AG08396 (cell line): ENCODE measurements around the gene FOXS1.
"Not testable (repeated sequence)": the region's sequence is repeated elsewhere in the genome, so short reads cannot be mapped to it uniquely, and the experiment has no call there.

Experiments used
- DNase-seq: peaks from one replicate; pipeline ENCODE4 v3.0.0; 2012; ENCODE audit warnings: low spot score, mixed read lengths

FOXS1 gene

DNA sequence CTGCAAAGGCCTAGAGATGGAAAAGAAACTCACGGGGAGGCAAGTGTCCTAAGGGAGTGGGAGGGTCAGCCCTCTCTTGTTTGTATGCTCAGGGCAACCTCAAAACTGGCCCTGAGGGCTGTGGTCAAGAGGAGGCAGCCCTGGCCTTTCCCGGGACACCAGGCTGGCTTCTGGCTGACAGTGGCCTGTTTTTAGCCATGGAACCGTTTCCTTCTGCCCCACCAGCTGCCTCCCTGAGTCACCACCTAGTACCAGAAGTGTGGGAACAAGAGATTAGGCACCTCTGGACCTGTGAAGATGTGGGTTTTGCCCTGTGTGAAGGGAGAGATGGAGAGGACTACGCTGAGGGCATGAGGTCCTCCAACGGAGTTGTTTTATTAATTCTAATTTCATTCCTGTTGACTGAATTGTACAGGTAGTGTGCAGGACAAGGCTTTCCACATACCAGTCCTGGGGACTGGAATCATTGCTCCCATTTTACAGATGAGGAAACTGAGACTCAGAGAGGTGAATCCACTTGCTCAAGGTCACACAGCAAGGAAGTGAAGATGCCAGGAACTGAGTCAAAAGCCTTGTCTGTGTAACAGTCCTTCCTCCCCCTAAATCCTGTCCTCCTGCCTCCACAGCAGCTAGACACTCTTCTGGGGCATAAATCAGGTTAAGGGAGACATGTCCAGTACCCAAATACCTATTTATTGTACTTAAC lies 5.5 kb downstream of the FOXS1 start:
- DNase-seq: no peak

DNA sequence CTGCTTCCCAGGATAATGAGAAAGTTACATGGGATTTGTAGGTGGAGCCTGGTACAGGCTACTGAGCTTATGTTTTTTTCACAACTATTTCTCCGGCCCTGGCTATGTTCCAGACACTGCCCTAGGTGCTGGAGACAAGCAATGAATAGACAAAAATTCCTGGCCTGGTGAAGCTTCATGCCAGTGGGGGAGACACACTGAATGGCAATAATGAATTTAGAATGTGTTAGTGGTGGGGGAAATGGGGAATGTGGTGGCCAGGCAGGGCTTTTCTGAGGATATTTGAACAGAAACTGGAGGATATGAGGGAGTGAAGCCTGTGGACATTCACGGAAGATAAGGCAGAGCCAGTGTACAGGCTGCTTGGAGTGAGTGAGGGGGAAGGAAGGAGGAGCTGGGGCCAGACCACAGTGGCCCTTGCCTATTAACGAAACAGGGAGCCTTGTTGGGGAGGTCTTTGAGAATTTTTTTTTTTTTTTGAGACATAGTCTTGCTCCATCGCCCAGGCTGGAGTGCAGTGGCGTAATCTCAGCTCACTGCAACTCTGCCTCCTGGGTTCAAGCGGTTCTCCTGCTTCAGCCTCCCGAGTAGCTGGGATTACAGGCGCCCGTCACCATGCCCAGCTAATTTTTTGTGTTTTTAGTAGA lies 6.6 kb downstream of the FOXS1 start:
- DNase-seq: no peak

DNA sequence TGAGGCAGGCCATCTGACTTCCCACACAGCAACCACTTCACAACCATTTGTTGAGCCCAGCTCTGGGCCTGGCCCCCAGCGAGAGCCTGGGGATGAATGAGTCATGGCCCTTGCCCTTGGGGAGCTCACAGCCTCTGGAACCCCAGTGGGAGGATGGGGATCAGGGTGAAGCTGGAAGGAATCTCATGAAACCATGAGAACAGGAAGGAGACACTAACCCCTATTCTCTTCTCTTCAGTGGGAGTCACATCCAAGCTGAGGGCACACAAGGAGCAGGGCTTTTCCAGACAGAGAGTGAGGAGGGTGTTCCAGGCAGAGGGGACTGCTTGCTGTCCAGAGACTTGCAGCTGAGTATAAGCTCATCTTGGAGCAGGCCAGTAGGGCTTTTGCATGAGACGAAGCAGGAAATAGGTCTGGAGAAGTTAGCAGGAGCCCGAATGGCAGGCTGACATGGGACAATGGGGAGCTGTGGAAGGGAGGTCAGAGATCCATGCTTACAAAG lies 7.5 kb downstream of the FOXS1 start:
- DNase-seq: no peak

DNA sequence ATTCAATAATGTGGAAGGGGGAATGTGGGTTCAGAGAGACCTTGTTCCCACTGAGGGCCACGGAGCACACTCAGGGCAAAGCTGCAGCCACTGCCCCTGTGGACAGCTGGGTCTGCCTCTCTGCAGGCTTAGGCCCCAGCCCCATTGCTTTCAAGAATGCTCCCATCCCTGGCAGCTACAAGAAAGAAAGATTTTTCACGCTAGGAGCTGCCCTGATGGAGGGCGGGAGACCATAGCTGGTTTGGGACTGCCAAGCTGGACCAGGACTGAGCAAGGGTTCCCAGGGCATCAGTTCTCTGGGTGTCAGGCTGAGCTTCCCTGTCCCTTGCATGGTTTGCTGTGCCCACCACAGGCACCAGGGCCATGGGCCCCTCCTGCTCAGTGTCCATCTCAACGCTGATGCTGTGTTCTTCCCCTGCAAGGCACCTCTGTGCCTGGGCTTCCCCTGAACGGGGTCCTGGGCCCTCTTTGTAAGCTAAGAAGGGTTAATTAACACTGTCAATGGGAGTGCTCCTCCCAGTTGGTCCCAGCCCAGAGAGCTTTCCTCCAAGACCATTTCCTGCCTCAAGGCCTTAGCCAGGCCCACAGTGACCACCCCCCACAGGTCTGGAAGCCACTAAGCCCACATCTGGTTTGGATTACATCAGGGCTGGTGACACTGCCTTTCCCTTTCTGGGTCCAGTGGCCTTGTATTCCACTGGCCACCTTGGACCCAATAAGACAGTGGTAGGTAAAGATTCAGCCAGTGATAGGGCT lies 8.4 kb downstream of the FOXS1 start:
- DNase-seq: no peak

DNA sequence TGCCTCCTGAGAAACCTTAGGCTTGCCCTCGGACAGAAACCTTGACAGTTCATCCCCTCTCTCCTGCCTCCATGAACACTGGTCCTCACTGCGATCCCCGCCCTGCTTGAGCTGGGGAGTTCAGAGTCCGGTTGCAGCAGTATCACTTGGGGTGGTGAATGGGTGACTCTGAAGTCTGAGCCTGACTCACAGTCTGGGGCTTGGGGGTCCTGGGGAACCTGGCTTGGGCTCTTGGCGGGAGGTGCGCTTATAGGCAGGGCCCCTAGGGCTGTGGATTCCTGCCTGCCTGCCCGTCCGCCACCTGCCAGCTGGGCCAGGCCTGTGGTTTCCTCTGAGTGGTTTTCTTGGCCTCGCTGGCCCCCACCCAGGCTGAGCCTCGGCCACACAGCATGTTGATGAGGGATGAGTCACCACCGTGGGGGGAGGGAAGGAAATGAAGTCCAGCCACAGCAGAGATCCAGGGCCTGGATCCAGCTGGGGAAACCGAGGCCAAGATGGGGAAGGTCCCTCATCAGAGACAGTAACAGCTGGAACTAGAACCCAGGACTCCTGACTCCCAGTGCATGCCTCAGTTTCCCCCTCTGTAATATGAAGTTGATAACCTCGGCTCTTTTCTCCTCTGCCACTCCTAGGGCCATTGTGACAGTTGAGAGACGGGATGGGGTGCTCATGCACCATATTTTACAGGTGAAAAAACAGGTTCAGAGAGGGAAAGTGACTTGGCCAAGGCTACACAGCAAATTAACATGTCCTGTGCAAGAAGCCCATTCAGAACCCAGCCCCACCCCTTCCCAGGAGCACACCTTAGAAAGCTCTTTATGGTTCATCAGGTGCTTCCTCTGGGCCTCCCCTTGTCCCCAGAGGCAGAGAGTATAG lies 9.2 kb downstream of the FOXS1 start:
- DNase-seq: peak; percentile 92

DNA sequence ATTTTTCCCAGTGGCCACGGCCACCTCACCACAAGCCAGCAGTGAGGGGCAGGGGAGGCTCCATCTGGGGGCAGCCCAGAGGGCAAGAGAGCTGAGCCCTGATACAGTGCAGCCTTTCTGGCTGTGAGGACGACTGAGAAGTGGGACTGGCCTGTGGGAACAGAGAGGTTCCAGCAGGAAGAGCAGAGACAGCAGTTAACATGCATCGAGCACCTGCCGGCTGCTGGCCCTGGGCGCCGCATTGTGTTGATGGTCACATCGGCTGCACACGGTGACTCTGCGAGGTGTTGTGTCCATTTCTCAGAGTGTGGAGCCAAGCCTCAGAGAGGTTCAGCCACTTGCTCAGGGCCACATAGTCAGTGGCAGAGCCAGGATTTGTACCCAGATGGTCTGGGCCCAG lies 9.8 kb downstream of the FOXS1 start:
- DNase-seq: no peak

DNA sequence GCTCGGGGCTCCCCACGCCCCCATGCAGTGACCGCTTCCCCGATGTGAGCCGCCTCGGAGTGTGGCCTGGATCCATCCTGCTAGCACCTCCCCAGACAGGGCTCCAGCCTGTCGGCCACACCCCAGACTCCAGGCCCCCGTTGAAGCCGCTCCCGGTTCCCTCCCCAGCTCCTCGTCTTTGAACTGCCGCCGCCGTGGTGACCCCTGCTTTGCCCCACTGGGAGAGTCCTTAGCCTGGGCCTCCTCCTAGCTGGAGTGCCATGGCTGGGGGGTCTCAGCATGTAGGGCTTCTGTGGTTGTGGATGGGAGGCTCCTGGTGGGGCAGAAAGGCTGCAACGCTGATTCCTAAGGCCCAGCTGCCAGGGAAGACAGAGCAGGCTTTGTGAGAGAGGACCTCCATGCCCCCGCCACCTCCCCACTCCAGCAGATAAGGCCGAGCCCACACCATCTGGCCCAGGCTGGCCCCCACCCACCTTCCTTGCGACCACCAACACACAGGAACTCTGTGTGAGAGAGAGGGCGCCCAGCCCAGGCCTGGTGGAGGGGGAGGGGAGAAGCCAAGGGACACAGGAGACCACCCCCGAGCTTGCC lies 11.4 kb downstream of the FOXS1 start:
- DNase-seq: no peak

DNA sequence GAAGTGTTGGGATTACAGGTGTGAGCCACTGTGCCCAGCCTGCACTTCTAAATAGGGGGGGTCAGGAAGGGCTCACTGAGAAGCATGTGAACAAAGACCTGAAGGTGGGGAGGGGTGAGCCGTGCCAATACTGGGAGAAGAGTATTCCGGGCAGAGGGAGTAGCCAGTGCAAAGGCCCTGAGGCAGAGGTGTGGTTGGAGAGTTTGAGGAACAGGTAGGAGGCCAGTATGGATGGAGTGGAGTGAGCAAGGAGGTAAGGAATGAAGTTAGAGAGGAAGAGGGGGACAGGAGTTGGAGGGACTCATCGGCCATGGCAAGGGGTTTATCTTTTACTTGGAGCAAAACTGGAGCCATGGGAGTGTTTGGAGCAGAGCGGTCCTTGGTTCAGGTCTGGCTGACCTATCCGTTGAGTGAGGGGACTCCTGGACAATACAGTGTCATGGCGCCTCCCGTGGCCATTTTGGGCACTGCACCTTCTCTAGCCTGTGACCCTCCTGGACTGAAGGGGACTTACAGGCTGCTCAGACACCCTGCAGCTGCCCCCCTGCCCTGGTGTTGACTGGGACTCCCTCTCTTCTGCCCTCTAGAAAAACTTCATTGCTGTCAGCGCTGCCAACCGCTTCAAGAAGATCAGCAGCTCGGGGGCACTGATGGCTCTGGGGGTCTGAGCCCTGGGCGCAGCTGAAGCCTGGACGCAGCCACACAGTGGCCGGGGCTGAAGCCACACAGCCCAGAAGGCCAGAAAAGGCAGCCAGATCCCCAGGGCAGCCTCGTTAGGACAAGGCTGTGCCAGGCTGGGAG lies 12.1 kb downstream of the FOXS1 start:
- peak; percentile 63 for DNase-seq

DNA sequence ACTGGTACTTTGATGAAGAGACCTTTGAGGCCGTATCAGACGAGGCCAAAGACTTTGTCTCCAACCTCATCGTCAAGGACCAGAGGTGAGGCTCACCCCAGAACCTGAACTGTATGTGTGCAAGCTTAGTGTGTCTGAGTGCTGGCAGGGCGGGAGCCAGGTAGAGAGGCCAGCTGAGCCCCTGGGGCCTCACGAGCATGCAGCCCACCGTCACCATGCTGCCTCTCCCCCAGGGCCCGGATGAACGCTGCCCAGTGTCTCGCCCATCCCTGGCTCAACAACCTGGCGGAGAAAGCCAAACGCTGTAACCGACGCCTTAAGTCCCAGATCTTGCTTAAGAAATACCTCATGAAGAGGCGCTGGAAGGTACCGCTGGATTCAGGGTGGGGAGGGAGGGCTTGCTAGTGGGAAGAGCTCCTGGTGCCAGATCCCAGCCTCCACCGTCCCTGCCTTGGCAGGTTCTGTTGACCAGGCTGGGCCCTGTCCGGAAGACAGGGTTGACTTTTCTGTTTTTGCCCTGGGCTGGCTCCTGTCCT lies 13.6 kb downstream of the FOXS1 start:
- DNase-seq: no peak

DNA sequence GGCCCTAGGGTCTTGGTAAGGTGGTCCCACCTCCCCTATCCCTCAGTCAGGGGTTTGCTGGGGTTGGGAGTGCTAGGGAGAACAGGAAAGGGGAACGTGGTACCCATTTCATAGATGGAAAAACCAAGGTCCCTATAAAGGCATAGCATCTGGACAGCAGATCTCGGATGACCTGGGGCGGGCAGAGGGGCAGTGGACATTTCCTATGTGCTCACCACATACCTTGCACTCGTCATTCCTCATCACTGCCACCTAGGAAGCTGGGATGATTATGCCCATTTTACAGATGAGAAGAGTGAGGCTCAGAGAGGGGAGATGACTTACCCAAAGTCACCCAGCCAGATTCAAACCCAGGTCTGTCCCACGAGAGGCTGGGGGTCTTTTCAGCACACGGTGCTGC lies 14.2 kb downstream of the FOXS1 start:
- no peak for DNase-seq

DNA sequence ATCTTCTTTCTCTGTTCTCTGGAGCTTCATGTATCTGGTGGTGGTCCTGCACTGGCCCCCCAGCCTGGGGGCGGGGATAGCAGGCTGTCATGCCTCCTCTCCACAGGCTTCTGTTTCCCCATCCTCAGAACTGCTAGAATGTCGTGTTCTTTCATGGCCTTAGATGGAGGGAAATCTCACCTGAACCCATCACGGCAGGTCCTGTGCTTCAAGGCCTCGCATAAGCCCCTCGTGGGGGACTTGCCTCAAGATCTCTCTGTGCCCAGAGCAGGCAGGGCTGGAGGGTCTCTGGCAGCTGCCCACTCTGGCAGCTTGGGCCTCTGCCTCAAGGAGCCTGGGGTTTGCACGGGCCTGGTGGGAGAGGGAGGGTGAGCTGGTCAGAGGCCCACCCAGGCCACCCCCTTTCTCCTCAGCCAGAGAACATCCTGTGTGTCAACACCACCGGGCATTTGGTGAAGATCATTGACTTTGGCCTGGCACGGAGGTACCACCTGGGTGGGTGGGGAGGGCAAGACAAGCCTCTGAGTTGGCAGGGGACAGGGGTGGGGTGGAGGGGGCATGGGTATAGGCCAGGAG lies 14.9 kb downstream of the FOXS1 start:
- no peak for DNase-seq

DNA sequence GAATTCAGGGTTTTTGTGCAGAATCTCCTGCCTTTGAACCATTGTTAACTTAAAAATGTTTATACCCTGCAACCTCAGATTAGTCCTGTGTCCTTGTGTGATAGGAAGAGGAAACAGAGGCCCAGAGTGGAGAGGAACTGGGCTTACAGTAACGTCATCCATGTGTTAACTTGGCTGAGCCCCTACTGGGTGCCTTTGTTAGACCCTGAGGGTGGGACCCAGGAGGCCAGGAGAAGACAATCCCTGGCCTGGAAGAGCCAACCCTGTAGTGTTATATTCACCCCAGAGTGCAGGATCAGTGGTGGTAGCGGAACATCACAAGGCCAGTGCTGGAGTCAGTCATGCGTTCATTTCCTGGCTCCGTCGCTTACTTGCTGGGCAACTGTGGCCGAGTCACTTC lies 15.7 kb downstream of the FOXS1 start:
- DNase-seq: no peak

DNA sequence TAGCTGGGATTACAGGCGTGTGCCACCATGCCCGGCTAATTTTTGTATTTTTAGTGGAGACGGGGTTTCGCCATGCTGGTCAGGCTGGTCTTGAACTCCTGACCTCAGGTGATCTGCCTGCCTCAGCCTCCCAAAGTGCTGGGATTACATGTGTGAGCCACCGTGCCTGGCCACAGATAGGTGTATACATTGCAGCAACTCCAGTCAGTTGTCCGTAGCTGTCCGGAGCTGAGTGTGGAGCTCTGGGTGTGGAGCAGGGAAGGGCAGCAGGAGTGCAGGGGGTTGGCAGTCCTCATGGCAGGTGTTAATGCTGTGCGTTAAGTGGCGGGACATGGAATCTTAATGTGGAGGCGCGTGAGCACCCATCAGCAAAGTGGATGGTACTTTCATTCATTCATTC lies 17.4 kb downstream of the FOXS1 start:
- not testable (repeated sequence) for DNase-seq

DNA sequence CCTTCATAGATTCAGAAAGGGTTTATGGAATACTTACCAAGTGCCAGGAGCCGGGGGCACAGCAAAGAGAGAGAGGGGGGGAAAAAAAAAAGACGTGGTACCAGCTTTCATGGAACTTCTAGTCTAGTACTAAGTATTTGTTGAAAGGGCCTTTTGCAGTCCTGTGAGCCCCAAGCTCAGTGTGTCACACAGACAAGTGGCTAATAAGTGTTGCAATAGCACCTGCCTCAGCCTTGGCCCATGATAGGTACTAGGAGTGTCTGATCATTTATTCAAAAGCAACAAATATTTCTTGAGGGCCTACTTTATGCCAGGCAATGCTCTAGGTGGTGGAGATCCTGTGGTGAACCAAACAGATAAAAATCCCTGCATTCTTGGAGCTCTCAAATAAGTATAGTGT lies 18.3 kb downstream of the FOXS1 start:
- DNase-seq: no peak

DNA sequence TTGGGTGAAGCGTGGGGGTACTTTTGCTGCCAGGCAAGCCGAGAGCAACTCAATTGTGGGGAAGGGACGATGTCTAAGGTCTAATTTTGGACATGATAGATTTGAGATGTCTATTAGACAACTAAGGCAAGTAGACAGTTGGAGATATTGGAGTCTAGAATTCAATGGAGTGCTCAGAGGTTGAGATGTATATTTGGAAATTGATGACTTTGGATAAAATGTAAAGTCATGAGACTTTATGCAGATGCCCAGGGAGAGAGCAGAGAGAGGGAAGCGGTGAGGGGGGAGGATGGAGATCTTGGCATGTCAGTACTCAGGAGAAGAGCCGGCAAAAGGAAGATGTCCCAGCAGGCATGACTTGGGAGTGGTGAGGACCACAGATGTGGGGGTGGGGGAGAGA lies 19.3 kb downstream of the FOXS1 start:
- DNase-seq: no peak

DNA sequence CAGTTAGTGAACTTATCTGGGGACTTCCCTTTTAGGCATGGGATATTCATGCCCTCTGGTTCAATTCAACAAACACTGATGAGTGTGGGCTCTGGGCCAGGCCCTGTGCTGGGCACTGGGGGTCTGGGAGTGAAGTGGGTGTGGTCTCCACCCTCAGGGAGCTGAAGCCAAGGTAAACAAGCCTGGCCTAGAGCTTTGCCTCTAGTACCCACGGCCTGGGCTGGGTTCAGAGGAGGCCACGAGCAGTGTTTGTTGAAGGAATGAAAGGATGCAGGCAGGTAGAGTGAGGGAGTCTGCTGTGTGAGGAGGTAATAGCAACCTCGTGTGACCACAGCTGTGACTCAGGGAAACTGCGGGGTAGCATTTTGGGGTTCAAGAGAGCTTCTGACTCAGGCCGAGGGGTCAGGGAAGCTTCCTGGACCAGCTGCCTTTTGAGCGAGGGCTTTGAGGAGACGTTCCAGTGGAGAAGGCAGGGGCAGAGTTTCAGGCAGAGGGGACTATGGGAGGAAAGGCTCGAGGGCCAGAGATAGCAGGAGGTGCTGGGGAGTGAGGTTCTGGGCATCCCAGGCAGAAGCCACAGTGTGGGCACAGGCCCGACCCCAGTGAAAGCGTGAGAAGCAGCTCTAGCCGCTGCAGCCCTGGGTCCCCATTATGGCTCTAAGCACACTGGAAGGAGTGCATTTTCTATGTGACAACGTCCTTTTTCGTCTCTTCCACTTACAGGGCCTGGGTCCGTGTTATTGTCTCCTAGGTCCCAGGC lies 20.7 kb downstream of the FOXS1 start:
- no peak for DNase-seq

DNA sequence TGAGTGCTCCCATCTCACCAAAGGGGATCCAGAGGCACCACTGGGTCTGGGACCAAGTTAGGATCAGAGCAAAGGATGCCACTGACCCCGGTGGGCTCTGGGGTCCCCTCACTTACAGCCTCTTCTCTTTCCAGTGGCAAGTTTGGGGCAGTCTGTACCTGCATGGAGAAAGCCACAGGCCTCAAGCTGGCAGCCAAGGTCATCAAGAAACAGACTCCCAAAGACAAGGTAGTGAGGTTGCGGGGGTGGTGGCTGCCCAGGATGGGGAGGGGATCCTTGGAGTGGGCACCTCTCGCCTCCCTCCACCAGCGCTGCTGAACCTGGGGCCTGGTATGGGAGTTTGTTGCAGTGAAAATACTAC lies 21.3 kb downstream of the FOXS1 start:
- DNase-seq: no peak

DNA sequence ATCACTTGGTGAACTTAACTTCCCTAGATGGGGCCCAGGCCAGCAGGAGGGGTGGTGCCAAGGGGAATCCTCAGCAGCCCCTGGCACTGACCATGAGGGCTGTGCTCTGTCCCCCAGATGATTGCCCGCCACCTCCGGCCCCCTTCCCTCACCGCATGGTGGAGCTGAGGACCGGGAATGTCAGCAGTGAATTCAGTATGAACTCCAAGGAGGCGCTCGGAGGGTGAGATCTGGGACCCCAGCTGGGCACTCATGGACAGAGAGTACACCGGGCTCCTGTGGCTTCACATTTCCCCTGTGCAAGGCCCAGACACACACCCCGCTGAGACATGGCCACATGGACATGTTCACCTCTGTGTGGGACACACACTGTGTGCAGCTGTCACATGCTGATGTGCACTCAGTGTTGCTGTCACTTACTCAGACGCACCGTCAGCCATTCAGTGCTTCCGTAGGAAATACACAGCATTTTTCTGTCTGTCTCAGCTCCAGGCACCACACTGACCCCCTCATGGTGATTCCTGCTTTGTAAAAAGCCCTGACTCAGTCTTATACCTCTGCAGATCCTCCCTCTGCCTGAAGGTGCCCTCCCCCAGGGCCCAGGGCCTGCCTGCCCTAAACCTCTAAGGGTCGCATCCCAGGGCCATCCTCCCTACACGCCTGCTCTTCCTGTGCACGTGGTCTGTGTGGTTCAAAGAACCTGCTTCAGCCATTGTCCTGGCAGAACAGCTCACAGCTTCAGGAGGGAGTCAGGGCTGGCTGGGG lies 21.9 kb downstream of the FOXS1 start:
- DNase-seq: no peak
